Measurements from ENCODE around the gene LYL1. TPM values are rescaled to one million over a fixed set of nuclear protein-coding genes. Genes with fewer than 3 reads are reported as not detected.

LYL1 gene
- total and polyA plus RNA-seq, 4 donors, result 12.9 to 34.1 (median 20.7) TPM

GRCh38 chr19:13130886-13131490 lies 28.3 kb upstream of the LYL1 start:
- no peaks in the 10 kb centered on the region for H3K9me3 ChIP-seq (ENCODE audit: control insufficient read depth in 4 of 4, insufficient read depth in 3 of 4, low read length in 3 of 4)
- H3K27ac ChIP-seq (ENCODE audit: low read depth in 1 of 2, low read length in 1 of 2), result no peak overlapping the region
- no peaks in the 10 kb centered on the region for H3K27me3 ChIP-seq (ENCODE audit: control insufficient read depth in 3 of 3, insufficient read depth in 3 of 3, low read length in 2 of 3)
- TF ChIP-seq CTCF (IDR thresholded peaks at IDR 0.05; ENCODE audit: control extremely low read depth, extremely low read depth), result no peak
- H3K36me3 ChIP-seq (ENCODE audit: control insufficient read depth in 4 of 4, insufficient read depth in 4 of 4, low read length in 4 of 4), result peaks cover 0 to 14% (median 2%) of the 10 kb centered on the region in 4 donors
- no peak for DNase-seq
- H3K4me1 ChIP-seq (ENCODE audit: control insufficient read depth in 5 of 5, insufficient read depth in 5 of 5, low read length in 5 of 5), result peaks cover 0 to 18% (median 0%) of the 10 kb centered on the region in 5 donors
- H3K4me3 ChIP-seq, result no peak overlapping the region
- ATAC-seq (ENCODE audit: insufficient read depth, low FRiP score), result no peak
- 96% methylated on average over 3 of the region's 3 CpGs for WGBS, 2 donors
- H3K9ac ChIP-seq (ENCODE audit: insufficient read depth in 1 of 2, low read length in 2 of 2), result no peak overlapping the region

- TF ChIP-seq CTCF (IDR thresholded peaks at IDR 0.05; ENCODE audit: control extremely low read depth, extremely low read depth), result no peak
- Histone ChIP-seq H3K4me1 (ENCODE audit: control insufficient read depth in 5 of 5, insufficient read depth in 5 of 5, low read length in 5 of 5) (peaks cover 0 to 7% (median 0%) of the 10 kb centered on the region in 5 donors), H3K36me3 (ENCODE audit: control insufficient read depth in 4 of 4, insufficient read depth in 4 of 4, low read length in 4 of 4) (peaks cover 0 to 6% (median 0%) of the 10 kb centered on the region in 4 donors), H3K27me3 (ENCODE audit: control insufficient read depth in 3 of 3, insufficient read depth in 3 of 3, low read length in 2 of 3) (no peaks in the 10 kb centered on the region), H3K9me3 (ENCODE audit: control insufficient read depth in 4 of 4, insufficient read depth in 3 of 4, low read length in 3 of 4) (no peaks in the 10 kb centered on the region), H3K27ac (ENCODE audit: low read depth in 1 of 2, low read length in 1 of 2) (no peak overlapping the region), H3K9ac (ENCODE audit: insufficient read depth in 1 of 2, low read length in 2 of 2) (no peak overlapping the region), H3K4me3 (no peak overlapping the region)
- ATAC-seq (ENCODE audit: insufficient read depth, low FRiP score), result no peak
- 93 to 95% methylated on average over 9 of the region's 9 CpGs for WGBS, 2 donors
- no peak for DNase-seq
These were observed 26.7 kb upstream of the LYL1 start for GRCh38 chr19:13129384-13129783.

- WGBS, 2 donors, result 53 to 79% methylated on average over 1 of the region's 1 CpG
- ATAC-seq (ENCODE audit: insufficient read depth, low FRiP score), result no peak
These were observed 25.9 kb upstream of the LYL1 start for GRCh38 chr19:13128583-13128982.

More at GRCh38 chr19:13128583-13128982, 25.9 kb upstream of the LYL1 start:
- Histone ChIP-seq H3K9ac (ENCODE audit: insufficient read depth in 1 of 2, low read length in 2 of 2) (no peak overlapping the region), H3K4me3 (no peak overlapping the region), H3K27ac (ENCODE audit: low read depth in 1 of 2, low read length in 1 of 2) (no peak overlapping the region), H3K4me1 (ENCODE audit: control insufficient read depth in 5 of 5, insufficient read depth in 5 of 5, low read length in 5 of 5) (peaks cover 0 to 4% (median 0%) of the 10 kb centered on the region in 5 donors), H3K27me3 (ENCODE audit: control insufficient read depth in 3 of 3, insufficient read depth in 3 of 3, low read length in 2 of 3) (no peaks in the 10 kb centered on the region), H3K36me3 (ENCODE audit: control insufficient read depth in 4 of 4, insufficient read depth in 4 of 4, low read length in 4 of 4) (peaks cover 0 to 6% (median 0%) of the 10 kb centered on the region in 4 donors), H3K9me3 (ENCODE audit: control insufficient read depth in 4 of 4, insufficient read depth in 3 of 4, low read length in 3 of 4) (no peaks in the 10 kb centered on the region)
- no peak for TF ChIP-seq CTCF (IDR thresholded peaks at IDR 0.05; ENCODE audit: control extremely low read depth, extremely low read depth)
- no peak for DNase-seq
